HEK293 (cell line): Measurements from ENCODE around the gene ARAP3.

Source experiments
- CTCF ChIA-PET: fragments of 350-600 bp; formaldehyde crosslinking; extraction: SDS; loops from one replicate; lab custom pipeline; 2021; ENCODE audit warnings: antibody characterized with exemption; lab: Yijun Ruan, JAX
- POLR2A ChIA-PET: fragments of 300-600 bp; formaldehyde crosslinking; extraction: SDS; loops from one replicate; lab custom pipeline; 2020; ENCODE audit warnings: antibody characterized with exemption, inconsistent platforms; lab: Yijun Ruan, JAX
- H3K27ac ChIP-seq: fragments of 200-500 bp; sonication (Bioruptor generic); 2 replicates; pipeline ENCODE4 v1.5.1; 2014; ENCODE audit warnings: low read depth, low read length, control low read depth, inconsistent platforms; ENCODE audit errors: extremely low read depth
- H3K36me3 ChIP-seq, 2 experiments: fragments of 200-500 bp in 1 of 2; sonication (Bioruptor generic) in 1 of 2; 1 replicate in 1 of 2; 2 replicates in 1 of 2; pipeline ENCODE4 v1.5.1; 2014 to 2017; ENCODE audit warnings: inconsistent platforms in 2 of 2, low read length in 2 of 2; ENCODE audit not compliant: control insufficient read depth in 2 of 2, insufficient read depth in 1 of 2
- H3K4me1 ChIP-seq: fragments of 200-500 bp; sonication (Bioruptor generic); 2 replicates; pipeline ENCODE4 v1.5.1; 2014; ENCODE audit warnings: mild to moderate bottlenecking, low read length, inconsistent platforms; ENCODE audit not compliant: control insufficient read depth, insufficient read depth
- H3K4me3 ChIP-seq: 2 replicates; pipeline ENCODE4 v1.5.1; 2011; ENCODE audit warnings: low read depth, mild to moderate bottlenecking, control low read depth, low read length, moderate library complexity
- H3K9me3 ChIP-seq: fragments of 200-500 bp; sonication (Bioruptor generic); 2 replicates; pipeline ENCODE4 v1.5.1; 2014; ENCODE audit warnings: low read depth, low read length, inconsistent platforms; ENCODE audit not compliant: control insufficient read depth, insufficient read depth
- KLF1 ChIP-seq: fragments of 450-650 bp; formaldehyde crosslinking; IDR thresholded peaks from 2 replicates; pipeline ENCODE4 v1.5.1; 2016; ENCODE audit warnings: missing biosample characterization, missing genetic modification characterization
- ZNF394 ChIP-seq: fragments of 450-650 bp; formaldehyde crosslinking; IDR thresholded peaks from 2 replicates; pipeline ENCODE4 v1.5.1; 2016; ENCODE audit warnings: missing biosample characterization, missing genetic modification characterization, mild to moderate bottlenecking, moderate library complexity, borderline replicate concordance
- ZNF600 ChIP-seq: fragments of 450-650 bp; formaldehyde crosslinking; IDR thresholded peaks from 2 replicates; pipeline ENCODE4 v1.5.1; 2016; ENCODE audit warnings: missing biosample characterization, missing genetic modification characterization

Gene ARAP3

DNA sequence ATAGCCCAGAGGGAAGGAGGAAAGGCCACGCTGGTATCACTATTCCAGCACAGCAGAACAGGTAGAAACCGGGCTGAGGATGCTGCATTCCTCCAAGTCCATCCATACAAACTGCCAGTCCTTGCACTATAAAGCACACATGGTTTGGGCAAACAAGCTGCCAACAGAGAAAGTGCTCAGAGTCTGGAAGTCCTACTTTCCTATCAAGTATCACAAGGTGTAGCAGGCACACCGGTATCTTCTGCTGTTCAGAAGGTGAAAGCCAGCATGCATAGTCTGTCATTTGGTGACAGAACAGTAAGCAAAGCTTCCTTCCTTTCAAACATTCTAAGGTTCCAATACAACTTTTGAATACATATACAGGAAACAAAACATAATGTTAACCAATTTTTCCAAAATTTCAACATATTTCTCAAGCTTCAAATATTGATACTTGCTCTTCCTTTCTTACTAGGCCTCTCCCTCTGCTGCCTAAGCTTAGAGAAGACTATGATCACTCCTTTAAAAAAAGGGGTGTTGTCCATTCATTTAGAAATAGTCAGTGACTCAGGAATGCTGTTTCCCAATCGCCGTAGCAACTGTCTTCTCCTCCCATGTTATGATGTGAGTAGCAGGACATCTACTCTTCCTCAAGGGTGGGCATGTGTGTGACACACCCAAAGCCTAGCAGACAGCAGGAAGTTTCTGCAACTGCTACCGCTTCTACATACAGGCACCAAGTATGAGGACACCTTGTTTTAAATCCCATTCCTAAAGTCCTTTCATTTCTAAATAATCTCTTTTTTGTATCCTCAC is 77.9 kb downstream of the ARAP3 start:
- ChIA-PET POLR2A (no interaction called here), CTCF (interaction anchor here (1.8 to 3.7 kb wide), 3 partner anchors 11 to 15 kb away, joined by 9 to 30 read pairs (median 25); partner anchors contain the start of gene DIAPH1)

More for the DNA sequence above, 77.9 kb downstream of the ARAP3 start:
- 0 out of 2 replicates have a peak, but pooled peaks cover 4% of the 10 kb centered on the region for H3K4me1 ChIP-seq
- no peaks in the 10 kb centered on the region for H3K36me3 ChIP-seq
- H3K27ac ChIP-seq: no peak overlapping the region
- no peaks in the 10 kb centered on the region for H3K9me3 ChIP-seq
- TF ChIP-seq ZNF394 (no peak), KLF1 (tag by site-specific recombination) (peak; percentile 24; the same call in 1 of the 2 replicates), ZNF600 (tag by site-specific recombination) (peak; percentile 89)
- no peak overlapping the region for H3K4me3 ChIP-seq
